Measurements from ENCODE around the gene FERMT3. TPM values are rescaled to one million over a fixed set of nuclear protein-coding genes. Genes with fewer than 3 reads are reported as not detected.

FERMT3 gene
- total and polyA plus RNA-seq, 2 of the 13 experiments (the other 11 are each of a cell fraction or from before 2014, with no cell fraction given) = 0.29 TPM; not detected in 1

- peak; percentile 74 for TF ChIP-seq SRSF1 (optimal IDR thresholded peaks at IDR 0.05; ENCODE audit: low read depth, low read length)
- TF ChIP-seq ZBTB21 (CRISPR knock-in tag; IDR thresholded peaks at IDR 0.05) = no peak; the same call in 1 of the 2 replicates
- peak; percentile 97 for TF ChIP-seq BRF2 (CRISPR knock-in tag; IDR thresholded peaks at IDR 0.05)
- TF ChIP-seq XRCC5 (optimal IDR thresholded peaks at IDR 0.05; ENCODE audit: low read length) = peak; percentile 13
- TF ChIP-seq TCF7L2 (IDR thresholded peaks at IDR 0.05; ENCODE audit: low read depth, low read length) = no peak
- peak; percentile 86 for TF ChIP-seq TFE3 (CRISPR knock-in tag; IDR thresholded peaks at IDR 0.05)
- TF ChIP-seq ZNF160 (CRISPR knock-in tag; IDR thresholded peaks at IDR 0.05) = peak; percentile 79
- no peak for TF ChIP-seq ZNF850 (CRISPR knock-in tag; conservative IDR thresholded peaks at IDR 0.05)
- TF ChIP-seq STAG1 (CRISPR knock-in tag; IDR thresholded peaks at IDR 0.05) = no peak
- no peak for TF ChIP-seq SETDB1 (CRISPR knock-in tag; IDR thresholded peaks at IDR 0.05; ENCODE audit: borderline replicate concordance)
- TF ChIP-seq IKZF1 (IDR thresholded peaks at IDR 0.05) = no peak
- TF ChIP-seq ZNF773 (CRISPR knock-in tag; IDR thresholded peaks at IDR 0.05; ENCODE audit: borderline replicate concordance) = 0 out of 2 replicates have a peak, but pooled peaks have one; percentile 47
- TF ChIP-seq CREM (IDR thresholded peaks at IDR 0.05) = no peak
- TF ChIP-seq CREM (CRISPR knock-in tag; IDR thresholded peaks at IDR 0.05) = no peak
- TF ChIP-seq ZNF275 (CRISPR knock-in tag; IDR thresholded peaks at IDR 0.05; ENCODE audit: borderline replicate concordance) = peak; percentile 80; the same call in 1 of the 2 replicates
- no peak for TF ChIP-seq SMAD3 (CRISPR knock-in tag; IDR thresholded peaks at IDR 0.05)
- peak; percentile 84 for TF ChIP-seq TFDP2 (CRISPR knock-in tag; IDR thresholded peaks at IDR 0.05)
- TF ChIP-seq ZC3H13 (CRISPR knock-in tag; IDR thresholded peaks at IDR 0.05) = peak; percentile 86; the same call in 1 of the 2 replicates
- TF ChIP-seq ZNF546 (CRISPR knock-in tag; conservative IDR thresholded peaks at IDR 0.05) = no peak
- no peak for TF ChIP-seq CC2D1A (CRISPR knock-in tag; IDR thresholded peaks at IDR 0.05)
- 0 out of 2 replicates have a peak, but pooled peaks have one; percentile 57 for TF ChIP-seq JUN (CRISPR knock-in tag; IDR thresholded peaks at IDR 0.05)
- TF ChIP-seq YEATS4 (CRISPR knock-in tag; IDR thresholded peaks at IDR 0.05; ENCODE audit: borderline replicate concordance) = peak; percentile 95
- TF ChIP-seq RAD21 (CRISPR knock-in tag; IDR thresholded peaks at IDR 0.05) = peak; percentile 81
- peak; percentile 96; the same call in 1 of the 2 replicates for TF ChIP-seq ZNF598 (CRISPR knock-in tag; IDR thresholded peaks at IDR 0.05; ENCODE audit: borderline replicate concordance)
- peak; percentile 91 for TF ChIP-seq ZNF781 (CRISPR knock-in tag; IDR thresholded peaks at IDR 0.05; ENCODE audit: borderline replicate concordance, not compliant biosample characterization)
- TF ChIP-seq SUZ12 (IDR thresholded peaks at IDR 0.05; ENCODE audit: low read depth, low read length) = no peak
Observed at GRCh38 chr11:64185175-64185692, 21.3 kb upstream of the FERMT3 start (continued).
